IMR-90 (cell line): ENCODE results near the gene SPATS2L. TPM values are rescaled to one million over a fixed set of nuclear protein-coding genes. Genes with fewer than 3 reads are reported as not detected.
A peak's percentile ranks its signal among the peaks of the same experiment; 100 is the strongest.

Experiments
- ATAC-seq: fragments of 200-7000 bp; cut with Tn5 transposase; 2 replicates; pipeline ENCODE4 v1.9.1; 2020; ENCODE audit warnings: low read depth, mild to moderate bottlenecking, moderate library complexity
- BruUV-seq: library from RNA; stranded (reverse); fragments of 400-500 nt; replicated peaks from 2 replicates; lab custom pipeline; 2021; lab: Mats Ljungman, UMichigan
- CTCF ChIA-PET: fragments of 300-600 bp; formaldehyde crosslinking; extraction: SDS; loops from one replicate; lab custom pipeline; 2021; ENCODE audit warnings: antibody characterized with exemption; lab: Yijun Ruan, JAX
- POLR2A ChIA-PET: fragments of 300-600 bp; sonication (Branson Sonifier 250); formaldehyde crosslinking; loops from one replicate; lab custom pipeline; 2022; ENCODE audit warnings: antibody characterized with exemption; ENCODE audit not compliant: unreplicated experiment; lab: Charles Lee
- DNase-seq: peaks from one replicate; pipeline ENCODE4 v3.0.0; 2013
- H2AFZ ChIP-seq: replicated peaks from 2 replicates; pipeline ENCODE3; 2013; ENCODE audit warnings: low read length, mild to moderate bottlenecking; ENCODE audit not compliant: poor library complexity
- H2AK5ac ChIP-seq: 2 replicates; pipeline ENCODE4 v1.6.1; 2013; ENCODE audit warnings: low read depth, low read length, inconsistent platforms
- H2AK9ac ChIP-seq: replicated peaks from 2 replicates; pipeline ENCODE3; 2013; ENCODE audit warnings: mild to moderate bottlenecking, low read depth, low read length, moderate library complexity; ENCODE audit not compliant: poor library complexity
- H2BK120ac ChIP-seq: 2 replicates; pipeline ENCODE4 v1.6.1; 2013; ENCODE audit warnings: low read depth, low read length, inconsistent platforms
- H2BK15ac ChIP-seq: 3 replicates; pipeline ENCODE4 v1.6.1; 2013; ENCODE audit warnings: low read depth, low read length, inconsistent platforms
- H2BK20ac ChIP-seq: 2 replicates; pipeline ENCODE4 v1.6.1; 2013; ENCODE audit warnings: low read depth, mild to moderate bottlenecking, inconsistent platforms, low read length, moderate library complexity
- H2BK5ac ChIP-seq: 2 replicates; pipeline ENCODE4 v1.6.1; 2013; ENCODE audit warnings: mild to moderate bottlenecking, low read depth, low read length, inconsistent platforms; ENCODE audit not compliant: poor library complexity, severe bottlenecking
- H3K14ac ChIP-seq: replicated peaks from 2 replicates; pipeline ENCODE4 v1.6.1; 2013; ENCODE audit warnings: low read depth, low read length, inconsistent platforms
- H3K18ac ChIP-seq: 2 replicates; pipeline ENCODE4 v1.6.1; 2013; ENCODE audit warnings: low read depth, low read length, control low read depth
- H3K23ac ChIP-seq: 2 replicates; pipeline ENCODE4 v1.6.1; 2013; ENCODE audit warnings: low read depth, low read length, inconsistent platforms
- H3K27ac ChIP-seq: 2 replicates; pipeline ENCODE4 v1.5.1; 2013; ENCODE audit warnings: mild to moderate bottlenecking, control low read depth, low read length; ENCODE audit not compliant: insufficient read depth
- H3K27me3 ChIP-seq: 2 replicates; pipeline ENCODE4 v1.6.1; 2013; ENCODE audit warnings: low read length; ENCODE audit not compliant: control insufficient read depth, insufficient read depth
- H3K36me3 ChIP-seq: 2 replicates; pipeline ENCODE4 v1.6.1; 2013; ENCODE audit warnings: low read length, mixed read lengths; ENCODE audit not compliant: control insufficient read depth, insufficient read depth
- H3K4ac ChIP-seq: 2 replicates; pipeline ENCODE4 v1.6.1; 2013; ENCODE audit warnings: low read depth, low read length, inconsistent platforms
- H3K4me1 ChIP-seq: 2 replicates; pipeline ENCODE4 v1.6.1; 2013; ENCODE audit warnings: low read length, mixed read lengths; ENCODE audit not compliant: control insufficient read depth, insufficient read depth
- H3K4me2 ChIP-seq: 2 replicates; pipeline ENCODE4 v1.6.1; 2013; ENCODE audit warnings: low read depth, mild to moderate bottlenecking, control low read depth, low read length, moderate library complexity
- H3K4me3 ChIP-seq: 2 replicates; pipeline ENCODE4 v1.5.1; 2013; ENCODE audit warnings: low read depth, mild to moderate bottlenecking, control low read depth, low read length, moderate library complexity; ENCODE audit not compliant: insufficient read depth
- H3K56ac ChIP-seq: 2 replicates; pipeline ENCODE4 v1.6.1; 2013; ENCODE audit warnings: low read length, inconsistent platforms; ENCODE audit not compliant: insufficient read depth; ENCODE audit errors: extremely low read depth
- H3K79me1 ChIP-seq, 2 experiments: 2 replicates each; pipeline ENCODE4 v1.6.1; 2013; ENCODE audit warnings: low read length in 2 of 2, inconsistent platforms in 1 of 2, low read depth in 1 of 2
- H3K9ac ChIP-seq: 2 replicates; pipeline ENCODE4 v1.6.1; 2013; ENCODE audit warnings: low read depth, low read length, control low read depth
- H3K9me1 ChIP-seq: 2 replicates; pipeline ENCODE4 v1.6.1; 2013; ENCODE audit warnings: low read length, inconsistent platforms; ENCODE audit not compliant: insufficient read depth
- H3K9me3 ChIP-seq: 2 replicates; pipeline ENCODE4 v1.6.1; 2013; ENCODE audit warnings: low read length; ENCODE audit not compliant: control insufficient read depth, insufficient read depth
- H4K20me1 ChIP-seq: 2 replicates; pipeline ENCODE4 v1.6.1; 2013; ENCODE audit warnings: low read length, inconsistent platforms; ENCODE audit not compliant: insufficient read depth
- H4K5ac ChIP-seq: 2 replicates; pipeline ENCODE4 v1.6.1; 2013; ENCODE audit warnings: mild to moderate bottlenecking, low read depth, low read length, control low read depth
- H4K8ac ChIP-seq, 2 experiments: 2 replicates each; pipeline ENCODE4 v1.6.1; 2013; ENCODE audit warnings: low read depth in 2 of 2, low read length in 2 of 2, control low read depth in 1 of 2, inconsistent platforms in 1 of 2
- H4K91ac ChIP-seq: 2 replicates; pipeline ENCODE4 v1.6.1; 2013; ENCODE audit warnings: low read depth, low read length, inconsistent platforms; ENCODE audit not compliant: insufficient read depth
- CEBPB ChIP-seq: IDR thresholded peaks from 2 replicates; pipeline ENCODE4 v1.6.1; 2012; ENCODE audit warnings: low read depth, low read length, improper control_type of control experiment
- MAFK ChIP-seq: IDR thresholded peaks from 2 replicates; pipeline ENCODE4 v1.6.1; 2012; ENCODE audit warnings: low read depth, low read length, improper control_type of control experiment
- POLR2A ChIP-seq: IDR thresholded peaks from 2 replicates; pipeline ENCODE4 v1.6.1; 2012; ENCODE audit warnings: mild to moderate bottlenecking, low read depth, low read length
- SMC3 ChIP-seq: fragments of 150-350 bp; IDR thresholded peaks from 2 replicates; pipeline ENCODE4 v1.6.1; 2016; ENCODE audit warnings: low read depth, mild to moderate bottlenecking, antibody characterized with exemption, low read length, moderate library complexity
- WGBS, 2 experiments: methylation state at CpG; one replicate each; pipeline versions ENCODE4 v1.1.5 to v1.1.7; 2013; ENCODE audit warnings: missing lambda C conversion rate in 2 of 2; ENCODE audit not compliant: insufficient read length in 1 of 2; ENCODE audit errors: extremely low coverage in 2 of 2; 5-methylcytosine and 5-hydroxymethylcytosine counted together
- dilution Hi-C: fragments of 300-500 bp; cut with HindIII; formaldehyde crosslinking; loops from one replicate; pipeline ENCODE4 v1.14.3; 2018; ENCODE audit warnings: low sequenced_read_pairs; ENCODE audit not compliant: unreplicated experiment
- in situ Hi-C: fragments of 300-500 bp; cut with MboI; formaldehyde crosslinking; loops from 3 replicates; pipeline ENCODE4 v1.14.3; 2019; ENCODE audit warnings: low sequenced_read_pairs, inconsistent platforms, mixed read lengths
- intact Hi-C: fragments of 100-400 bp; cut with micrococcal nuclease; formaldehyde crosslinking; loops from 2 replicates; pipeline ENCODE4 v1.10.0; 2022
- polyA plus RNA-seq, 3 experiments: library from polyadenylated mRNA; depleted of rRNA; stranded (reverse); fragments of >200 nt; gene quantifications; 2 replicates each; pipeline ENCODE4 v1.2.3, GENCODE V29; 2012; ENCODE audit warnings: low replicate concordance in 1 of 3
- total RNA-seq: library from RNA; depleted of rRNA; stranded (reverse); fragments of >200 nt; gene quantifications from 2 replicates; pipeline ENCODE4 v1.2.3, GENCODE V29; 2012

Gene SPATS2L
- total and polyA plus RNA-seq, 2 of the 4 experiments (the other 2 are of a cell fraction): 118 to 155 TPM

GRCh38 chr2:200354833-200355751 lies 48.6 kb downstream of the SPATS2L start:
- Histone ChIP-seq H3K23ac (peak overlapping the region; percentile 45; the same call in 1 of the 2 replicates), H3K4me3 (no peak overlapping the region), H2AK5ac (no peak overlapping the region), H3K4me1 (peaks cover 27% of the 10 kb centered on the region), H2BK5ac (no peak overlapping the region), H3K9me3 (no peaks in the 10 kb centered on the region), H3K36me3 (peaks cover 2% of the 10 kb centered on the region; the same call in 1 of the 2 replicates), H3K27me3 (no peaks in the 10 kb centered on the region), H3K4ac (peak overlapping the region; percentile 29; the same call in 1 of the 2 replicates), H4K8ac (no peak overlapping the region), H4K91ac (no peak overlapping the region), H3K27ac (no peak overlapping the region), H3K9ac (no peak overlapping the region), H3K4me2 (no peak overlapping the region), H2AFZ (no peak overlapping the region), H4K5ac (no peak overlapping the region), H2AK9ac (no peak overlapping the region), H3K14ac (no peak overlapping the region), H4K20me1 (peaks cover 18% of the 10 kb centered on the region; the same call in 1 of the 2 replicates), H3K56ac (no peak overlapping the region), H3K79me1 (peaks cover 29 to 82% of the 10 kb centered on the region in 2 experiments), H2BK20ac (no peak overlapping the region), H2BK120ac (no peak overlapping the region), H3K18ac (peak overlapping the region; percentile 43; the same call in 1 of the 2 replicates), H2BK15ac (peak overlapping the region; percentile 28; the same call in 2 of the 3 replicates), H3K9me1 (peaks cover 11% of the 10 kb centered on the region; the same call in 1 of the 2 replicates)
- in situ Hi-C loops: no loop called here
- ChIA-PET POLR2A (no interaction called here), CTCF (no interaction called here)
- WGBS, 2 experiments: 100% methylated on average over 1 of the region's 11 CpGs; no CpG with 5 or more reads in 1 of the 2 experiments
- ATAC-seq (no peak), DNase-seq (no peak)
- TF ChIP-seq SMC3: no peak
- TF ChIP-seq CEBPB: no peak
- TF ChIP-seq POLR2A: no peak
- TF ChIP-seq MAFK: no peak
- dilution Hi-C loops: no loop called here
- no TSS peak for BruUV-seq
- intact Hi-C loops: loop anchor here (5.0 kb wide), 1 partner anchor 378 kb away; no protein-coding TSS in a partner anchor
